HG02759 (cell line): ENCODE results near the gene NFATC2.

Experiments used
- ATAC-seq: cut with Tn5 transposase; IDR thresholded peaks from one replicate; pipeline ENCODE4 v1.9.1; 2021; ENCODE audit warnings: mild to moderate bottlenecking, moderate library complexity; ENCODE audit not compliant: unreplicated experiment

The NFATC2 gene

DNA sequence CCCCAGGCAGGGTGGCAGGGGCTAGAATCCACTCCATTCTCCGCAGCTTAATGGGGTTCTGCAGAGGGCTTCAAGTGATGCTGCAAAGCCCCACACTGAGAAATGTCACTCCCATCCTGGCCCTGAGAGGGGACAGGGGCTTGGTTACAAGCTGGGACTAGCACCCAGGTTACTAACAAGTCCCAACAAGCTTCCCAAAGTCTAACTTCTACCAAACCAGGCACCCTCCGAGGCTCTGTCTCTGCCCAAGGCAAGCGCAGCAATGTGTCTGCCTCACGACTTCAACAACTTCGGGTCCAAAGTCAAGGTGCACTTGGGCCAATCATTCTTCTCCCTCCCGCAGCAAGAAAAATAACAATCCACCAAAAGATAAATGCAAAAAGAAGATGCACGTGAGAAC lies 45.6 kb downstream of the NFATC2 start:
- no peak for ATAC-seq

DNA sequence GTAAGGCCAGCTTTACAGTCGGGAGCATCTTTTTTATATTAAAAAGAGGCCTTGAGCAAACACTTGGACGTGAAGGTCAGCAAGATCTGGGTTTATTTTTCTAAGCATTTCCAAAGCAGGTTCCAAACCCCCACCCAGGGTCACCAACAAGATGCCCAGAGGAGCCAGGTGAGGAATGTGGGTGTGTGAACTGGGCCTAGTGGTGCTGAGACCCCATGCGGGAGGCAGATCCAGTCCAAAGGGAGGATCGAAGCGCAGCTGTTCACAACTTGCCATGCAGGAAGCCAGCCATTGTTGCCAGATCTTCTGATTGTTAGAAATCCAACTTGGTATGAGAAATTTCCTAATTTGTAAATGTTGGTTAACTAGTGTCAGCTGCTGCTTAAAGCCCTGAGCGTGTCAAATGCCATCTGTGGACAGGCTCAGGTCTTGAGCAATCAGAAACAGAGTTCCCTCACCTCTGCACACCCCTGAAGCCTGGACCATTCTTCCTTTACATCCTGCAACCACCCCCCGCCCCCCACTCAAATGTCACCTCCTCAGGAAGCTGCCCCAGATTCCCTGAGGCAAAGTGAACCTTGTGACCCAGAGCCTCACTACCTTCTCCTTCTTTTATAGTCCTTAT lies 46.5 kb downstream of the NFATC2 start:
- no peak for ATAC-seq

- ATAC-seq: no peak
Observed at GRCh38 chr20:51495291-51495690, 47.2 kb downstream of the NFATC2 start.

GRCh38 chr20:51494241-51495110 lies 48.0 kb downstream of the NFATC2 start:
- no peak for ATAC-seq

GRCh38 chr20:51493346-51493791 lies 49.1 kb downstream of the NFATC2 start:
- no peak for ATAC-seq

DNA sequence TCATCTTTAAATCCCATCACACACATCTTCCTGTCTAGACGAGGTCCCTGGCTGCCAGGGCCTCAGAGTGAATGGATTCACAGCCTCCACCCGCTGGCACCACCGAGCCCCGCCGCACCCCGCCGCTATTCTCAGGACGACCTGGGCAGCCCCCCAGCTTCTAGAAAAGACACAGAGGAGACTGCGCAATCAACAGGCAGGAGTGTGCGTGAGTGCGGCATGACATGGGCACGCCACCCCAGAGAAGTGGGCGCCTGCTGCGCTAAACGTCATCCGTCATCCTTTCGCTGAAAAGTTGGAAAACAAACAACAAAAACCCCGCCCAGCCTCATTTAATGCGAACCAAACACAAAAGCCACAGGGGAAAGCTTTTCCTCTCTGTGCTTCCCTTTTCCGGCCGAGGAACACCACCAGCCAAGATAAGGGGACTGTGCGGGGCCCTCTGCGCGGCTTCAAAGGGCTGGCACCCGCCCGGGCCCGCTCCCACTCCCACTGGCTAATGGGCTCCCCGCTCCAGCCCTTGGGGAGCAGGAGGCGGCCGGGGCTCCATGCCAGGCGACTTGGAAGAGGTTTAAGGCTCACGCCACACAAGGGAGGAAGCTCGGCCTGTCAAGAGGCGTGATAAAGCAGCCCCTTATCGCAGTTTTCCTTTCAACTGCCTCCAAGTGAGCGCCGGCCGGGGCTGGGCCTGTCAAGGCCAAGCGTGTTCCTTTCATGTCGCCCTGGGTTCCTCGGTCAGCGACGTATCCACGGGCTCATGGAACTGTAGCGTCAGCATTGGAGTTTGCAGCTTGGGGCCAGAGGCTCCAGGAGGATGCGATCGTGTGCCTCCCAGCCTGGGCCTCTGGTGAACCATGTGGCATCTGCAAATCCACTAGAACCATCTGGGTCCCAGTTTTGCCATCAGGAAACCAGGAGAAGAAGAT lies 50.1 kb downstream of the NFATC2 start:
- ATAC-seq: no peak

DNA sequence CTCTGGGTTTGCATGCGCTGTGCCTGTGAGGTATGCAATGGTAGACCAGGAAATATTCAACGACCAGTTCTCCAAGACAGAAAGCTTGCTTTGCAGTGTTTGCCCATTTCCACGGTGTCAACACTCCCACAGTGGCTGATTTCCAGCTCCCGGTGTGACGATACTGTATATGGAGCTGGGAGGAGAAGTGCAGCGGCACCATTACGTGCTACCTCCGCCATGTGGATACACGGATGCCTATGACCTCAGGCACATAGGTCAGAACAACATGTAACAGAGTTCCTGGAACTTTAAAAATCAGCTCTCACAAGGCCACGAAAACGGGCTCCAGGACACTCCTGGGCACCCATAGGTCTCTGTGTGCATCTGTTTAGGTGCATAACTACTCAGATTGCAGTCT lies 51.1 kb downstream of the NFATC2 start:
- no peak for ATAC-seq

GRCh38 chr20:51490635-51491034 lies 51.9 kb downstream of the NFATC2 start:
- ATAC-seq: no peak

- no peak for ATAC-seq
Observed at GRCh38 chr20:51489611-51490010, 52.9 kb downstream of the NFATC2 start.

GRCh38 chr20:51488331-51488730 lies 54.2 kb downstream of the NFATC2 start:
- no peak for ATAC-seq

GRCh38 chr20:51487565-51488268 lies 54.8 kb downstream of the NFATC2 start:
- ATAC-seq: no peak

DNA sequence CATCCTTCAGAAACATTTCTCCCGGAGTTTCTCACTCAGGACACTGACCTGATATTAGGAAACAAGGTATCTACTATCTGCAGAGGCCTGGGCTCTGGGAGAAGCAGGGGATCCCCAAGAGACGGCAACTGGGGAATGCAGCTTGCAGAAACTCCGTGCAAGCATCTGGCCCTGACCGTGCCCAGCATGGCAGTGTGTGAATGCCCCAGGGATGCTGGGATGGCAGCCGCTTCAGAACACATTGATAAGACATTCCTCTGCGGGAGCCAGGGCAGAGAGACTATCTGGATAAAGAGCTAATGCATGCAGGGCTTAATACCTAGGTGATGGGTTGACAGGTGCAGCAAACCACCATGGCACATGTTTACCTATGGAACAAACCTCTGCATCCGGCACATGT lies 55.4 kb downstream of the NFATC2 start:
- ATAC-seq: no peak

GRCh38 chr20:51486197-51487005 lies 56.1 kb downstream of the NFATC2 start:
- ATAC-seq: no peak

- ATAC-seq: no peak
Observed at GRCh38 chr20:51484831-51485230, 57.7 kb downstream of the NFATC2 start.

GRCh38 chr20:51484141-51484815 lies 58.2 kb downstream of the NFATC2 start:
- ATAC-seq: no peak

- no peak for ATAC-seq
Observed at GRCh38 chr20:51482836-51483473, 59.6 kb downstream of the NFATC2 start.

DNA sequence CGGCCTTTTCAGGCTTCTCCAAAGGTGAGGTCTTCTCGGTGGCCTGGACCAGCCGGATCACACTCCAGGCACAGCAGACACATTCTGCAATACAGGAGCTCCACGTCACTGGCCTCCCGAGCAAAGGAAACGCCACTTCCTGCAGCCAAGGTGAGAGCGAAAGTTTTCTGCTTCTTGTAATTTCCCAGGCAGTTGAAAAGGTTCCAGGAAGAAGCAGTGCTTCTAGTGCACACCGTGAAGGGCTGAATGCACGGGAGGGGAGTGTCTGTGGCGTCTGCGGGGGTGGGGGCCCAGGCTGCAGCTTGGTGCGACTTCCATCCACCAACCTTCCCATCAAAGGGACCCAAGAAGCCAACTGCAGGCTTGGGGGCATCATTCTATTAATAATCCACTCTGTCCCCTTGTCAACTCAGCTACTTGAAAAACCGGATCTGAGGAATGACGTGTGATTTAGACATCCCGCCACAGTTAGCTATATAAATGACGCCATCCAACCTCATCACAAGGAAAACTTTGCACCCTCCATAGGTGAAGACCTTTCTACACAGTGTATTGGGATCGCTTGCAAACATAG lies 61.1 kb downstream of the NFATC2 start:
- ATAC-seq: no peak

- ATAC-seq: peak; percentile 76
Observed at GRCh38 chr20:51480507-51481270, 61.8 kb downstream of the NFATC2 start.
